SH-SY5Y (cell line): Measurements from ENCODE around the gene IL32.

Experiments used
- GATA2 ChIP-seq: IDR thresholded peaks from 2 replicates; pipeline ENCODE4 v1.6.1; 2011; ENCODE audit warnings: mild to moderate bottlenecking, low read depth, low read length
- GATA3 ChIP-seq: IDR thresholded peaks from 2 replicates; pipeline ENCODE4 v1.6.1; 2011; ENCODE audit warnings: low read depth, mild to moderate bottlenecking, low read length, moderate library complexity

- TF ChIP-seq GATA3 (no peak), GATA2 (no peak)
Observed at GRCh38 chr16:3047387-3047720, 18.1 kb upstream of the IL32 start.
